ENCODE results near the gene CYP4B1.

Gene CYP4B1

DNA sequence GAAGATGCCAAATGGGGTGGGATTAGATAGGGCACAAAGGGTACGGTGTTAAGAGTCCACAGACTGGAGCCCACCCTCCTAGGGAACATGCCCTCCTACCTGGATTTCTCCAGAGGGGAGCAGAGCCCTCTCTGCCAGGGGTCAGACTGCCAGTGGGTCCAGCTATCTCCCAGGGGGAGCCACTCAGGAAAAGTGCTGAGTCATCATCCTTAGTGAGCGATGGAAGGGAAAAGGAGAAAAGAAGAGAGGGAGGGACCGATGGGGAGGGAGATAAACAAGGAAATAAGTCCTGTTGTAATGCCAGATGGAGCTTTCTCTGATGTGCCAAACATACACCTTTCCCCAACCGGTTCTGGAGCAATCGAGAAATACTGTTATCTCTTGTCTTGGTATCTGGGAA lies 30.4 kb upstream of the CYP4B1 start:
- no peaks in the 10 kb centered on the region for H3K4me1 ChIP-seq (ENCODE audit: insufficient read depth, low read length, severe bottlenecking)
- H3K79me2 ChIP-seq (ENCODE audit: insufficient read depth, low read length): no peaks in the 10 kb centered on the region
- TF ChIP-seq CTCF (IDR thresholded peaks at IDR 0.05; ENCODE audit: low read length) (no peak), EZH2 (IDR thresholded peaks at IDR 0.05; ENCODE audit: borderline replicate concordance, low read length) (no peak)
- no peaks in the 10 kb centered on the region for H4K20me1 ChIP-seq (ENCODE audit: insufficient read depth, low read length)
- H3F3A ChIP-seq (ENCODE audit: insufficient read depth, low read length): no peaks in the 10 kb centered on the region
- H3K9ac ChIP-seq (ENCODE audit: low read length): no peak overlapping the region
- no peaks in the 10 kb centered on the region for H3K27me3 ChIP-seq (ENCODE audit: insufficient read depth, low read length)
- H3K4me3 ChIP-seq (ENCODE audit: low read depth, low read length, poor library complexity, severe bottlenecking): no peak overlapping the region
- no peak overlapping the region for H3K27ac ChIP-seq (ENCODE audit: low read depth, low read length, poor library complexity, severe bottlenecking)
- H3K9me2 ChIP-seq (ENCODE audit: low read depth, low read length): no peaks in the 10 kb centered on the region
- H3K36me3 ChIP-seq (ENCODE audit: insufficient read depth, low read length): no peaks in the 10 kb centered on the region
- peaks cover 5% of the 10 kb centered on the region; the same call in 1 of the 2 replicates for H3K9me3 ChIP-seq (ENCODE audit: low read length)
- H3K4me2 ChIP-seq (ENCODE audit: low read length): no peak overlapping the region
- H2AFZ ChIP-seq (ENCODE audit: low read length): no peak overlapping the region

DNA sequence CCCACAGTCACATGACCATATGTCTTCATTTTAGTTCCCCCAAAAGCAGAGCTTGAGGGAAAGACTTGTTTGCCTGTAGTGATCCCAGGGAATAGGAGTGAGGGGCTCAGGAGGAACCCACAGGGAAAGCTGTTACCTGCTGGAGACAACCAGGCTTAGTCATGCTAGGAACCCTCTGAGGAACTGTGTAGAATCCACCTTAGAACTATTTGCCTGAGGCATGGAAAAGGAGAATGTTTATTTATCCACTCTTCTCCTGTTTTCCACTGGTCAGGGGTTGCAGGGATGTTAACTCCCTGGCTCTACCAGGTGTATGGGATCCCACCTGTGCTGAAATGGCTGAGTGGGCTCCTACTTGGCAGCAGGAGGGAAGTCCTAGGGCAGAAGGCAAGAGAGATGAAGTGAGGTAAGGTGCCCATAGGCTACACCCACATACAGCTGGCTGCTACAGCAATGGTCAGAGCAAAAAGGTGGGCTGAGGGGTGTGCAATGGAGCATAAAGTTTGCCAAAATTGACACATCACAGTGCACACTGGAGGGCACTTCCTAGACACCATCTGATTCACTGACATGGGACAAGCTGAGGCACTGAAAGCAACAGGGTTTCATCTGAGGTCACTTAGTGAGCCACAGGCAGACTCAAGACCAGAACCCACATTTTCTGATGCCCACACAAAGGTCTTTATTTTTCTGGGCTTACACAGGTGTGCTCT lies 29.7 kb upstream of the CYP4B1 start:
- Histone ChIP-seq H4K20me1 (ENCODE audit: insufficient read depth, low read length) (no peaks in the 10 kb centered on the region), H3K9me3 (ENCODE audit: low read length) (peaks cover 5% of the 10 kb centered on the region; the same call in 1 of the 2 replicates), H3K4me3 (ENCODE audit: low read depth, low read length, poor library complexity, severe bottlenecking) (no peak overlapping the region), H3K9ac (ENCODE audit: low read length) (no peak overlapping the region), H3K27me3 (ENCODE audit: insufficient read depth, low read length) (no peaks in the 10 kb centered on the region), H3F3A (ENCODE audit: insufficient read depth, low read length) (no peaks in the 10 kb centered on the region), H3K4me1 (ENCODE audit: insufficient read depth, low read length, severe bottlenecking) (no peaks in the 10 kb centered on the region), H3K27ac (ENCODE audit: low read depth, low read length, poor library complexity, severe bottlenecking) (no peak overlapping the region), H3K79me2 (ENCODE audit: insufficient read depth, low read length) (no peaks in the 10 kb centered on the region), H3K9me2 (ENCODE audit: low read depth, low read length) (no peaks in the 10 kb centered on the region), H3K36me3 (ENCODE audit: insufficient read depth, low read length) (no peaks in the 10 kb centered on the region), H2AFZ (ENCODE audit: low read length) (no peak overlapping the region), H3K4me2 (ENCODE audit: low read length) (no peak overlapping the region)
- TF ChIP-seq CTCF (IDR thresholded peaks at IDR 0.05; ENCODE audit: low read length) (no peak), EZH2 (IDR thresholded peaks at IDR 0.05; ENCODE audit: borderline replicate concordance, low read length) (no peak)

DNA sequence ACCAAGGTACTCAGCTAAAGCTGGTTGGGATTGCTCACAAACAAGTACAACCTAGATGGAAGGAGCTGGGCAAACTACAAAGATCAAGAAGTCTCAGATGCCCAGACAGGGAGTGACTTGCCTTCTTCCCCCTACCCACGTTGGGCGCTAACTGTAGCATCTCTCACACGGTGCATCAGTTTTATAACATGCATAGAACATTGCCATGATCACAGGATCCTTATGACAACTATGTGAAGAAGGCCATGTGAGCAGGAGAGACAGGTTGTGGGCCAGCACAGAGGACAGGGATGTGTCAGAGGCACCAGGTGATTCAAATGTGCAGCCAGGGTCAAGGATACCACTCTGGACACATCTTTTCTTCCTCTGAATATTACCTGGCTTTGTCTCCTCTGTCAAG lies 28.3 kb upstream of the CYP4B1 start:
- no peak overlapping the region for H3K4me3 ChIP-seq (ENCODE audit: low read depth, low read length, poor library complexity, severe bottlenecking)
- no peaks in the 10 kb centered on the region for H3F3A ChIP-seq (ENCODE audit: insufficient read depth, low read length)
- TF ChIP-seq CTCF (IDR thresholded peaks at IDR 0.05; ENCODE audit: low read length) (no peak), EZH2 (IDR thresholded peaks at IDR 0.05; ENCODE audit: borderline replicate concordance, low read length) (no peak)
- H3K27me3 ChIP-seq (ENCODE audit: insufficient read depth, low read length): no peaks in the 10 kb centered on the region
- no peak overlapping the region for H3K27ac ChIP-seq (ENCODE audit: low read depth, low read length, poor library complexity, severe bottlenecking)
- H3K4me1 ChIP-seq (ENCODE audit: insufficient read depth, low read length, severe bottlenecking): no peaks in the 10 kb centered on the region
- no peaks in the 10 kb centered on the region for H3K36me3 ChIP-seq (ENCODE audit: insufficient read depth, low read length)
- H3K4me2 ChIP-seq (ENCODE audit: low read length): no peak overlapping the region
- H4K20me1 ChIP-seq (ENCODE audit: insufficient read depth, low read length): no peaks in the 10 kb centered on the region
- no peak overlapping the region for H2AFZ ChIP-seq (ENCODE audit: low read length)
- H3K9me3 ChIP-seq (ENCODE audit: low read length): peaks cover 12% of the 10 kb centered on the region
- no peak overlapping the region for H3K9ac ChIP-seq (ENCODE audit: low read length)
- H3K79me2 ChIP-seq (ENCODE audit: insufficient read depth, low read length): no peaks in the 10 kb centered on the region
- H3K9me2 ChIP-seq (ENCODE audit: low read depth, low read length): no peaks in the 10 kb centered on the region

Measured in OCI-LY1 (cell line).